Neural cell (in vitro differentiated cells): ENCODE measurements around the gene HOMEZ. TPM values are rescaled to one million over a fixed set of nuclear protein-coding genes. Genes with fewer than 3 reads are reported as not detected.

ENCODE experiments used
- H2AFZ ChIP-seq: fragments of 200-600, 300-800 bp; sonication (generic), shearing (Covaris generic); 2 replicates; pipeline ENCODE4 v1.6.0; 2014; ENCODE audit warnings: low read depth, mild to moderate bottlenecking, antibody characterized with exemption, low read length, moderate library complexity
- H3F3A ChIP-seq: fragments of 200-600 bp; shearing (Covaris generic); 2 replicates; pipeline ENCODE4 v1.6.1; 2016; ENCODE audit warnings: mild to moderate bottlenecking, moderate library complexity, mixed read lengths, antibody characterized with exemption, low read length; ENCODE audit not compliant: insufficient read depth, poor library complexity, severe bottlenecking
- H3K27ac ChIP-seq: fragments of 200-600, 300-800 bp; sonication (generic), shearing (Covaris generic); 2 replicates; pipeline ENCODE4 v1.5.1; 2014; ENCODE audit warnings: mild to moderate bottlenecking, low read length, moderate library complexity
- H3K27me3 ChIP-seq: fragments of 300-800, 200-600 bp; sonication (generic), shearing (Covaris generic); 2 replicates; pipeline ENCODE4 v1.6.0; 2014; ENCODE audit warnings: mild to moderate bottlenecking, low read depth, low read length, moderate library complexity; ENCODE audit not compliant: insufficient read depth
- H3K36me3 ChIP-seq: fragments of 300-800, 200-600 bp; sonication (generic), shearing (Covaris generic); 2 replicates; pipeline ENCODE4 v1.5.1; 2014; ENCODE audit warnings: mild to moderate bottlenecking, antibody characterized with exemption, low read length, moderate library complexity; ENCODE audit not compliant: insufficient read depth
- H3K4me2 ChIP-seq: fragments of 300-800, 200-600 bp; sonication (generic), shearing (Covaris generic); 2 replicates; pipeline ENCODE4 v1.6.0; 2014; ENCODE audit warnings: mild to moderate bottlenecking, low read length
- H3K4me3 ChIP-seq: fragments of 300-800, 200-600 bp; sonication (generic), shearing (Covaris generic); 2 replicates; pipeline ENCODE4 v1.5.1; 2014; ENCODE audit warnings: mild to moderate bottlenecking, low read length, moderate library complexity
- H3K79me2 ChIP-seq: fragments of 200-600 bp; shearing (Covaris generic); replicated peaks from 2 replicates; pipeline ENCODE4 v1.6.0; 2014; ENCODE audit warnings: mild to moderate bottlenecking, low read length, moderate library complexity; ENCODE audit not compliant: insufficient read depth
- H3K9ac ChIP-seq: fragments of 300-800, 200-600 bp; sonication (generic), shearing (Covaris generic); 2 replicates; pipeline ENCODE4 v1.6.1; 2016; ENCODE audit warnings: mild to moderate bottlenecking, low read length, mixed read lengths
- H3K9me2 ChIP-seq: fragments of 200-600 bp; shearing (Covaris generic); 2 replicates; pipeline ENCODE4 v1.6.1; 2016; ENCODE audit warnings: mild to moderate bottlenecking, low read length, mixed read lengths; ENCODE audit not compliant: insufficient read depth
- H3K9me3 ChIP-seq: fragments of 200-600, 300-800 bp; sonication (generic), shearing (Covaris generic); 2 replicates; pipeline ENCODE4 v1.6.1; 2016; ENCODE audit warnings: mild to moderate bottlenecking, mixed run types, low read length, moderate library complexity, mixed read lengths
- H4K20me1 ChIP-seq: fragments of 200-600 bp; shearing (Covaris generic); 2 replicates; pipeline ENCODE4 v1.6.1; 2016; ENCODE audit warnings: mild to moderate bottlenecking, mixed run types; ENCODE audit not compliant: insufficient read depth
- EP300 ChIP-seq: fragments of 450-650 bp; conservative IDR thresholded peaks from 2 replicates; pipeline ENCODE4 v1.6.1; 2014; ENCODE audit warnings: antibody characterized with exemption, mild to moderate bottlenecking, moderate library complexity; ENCODE audit not compliant: poor library complexity, severe bottlenecking
- EZH2 ChIP-seq: fragments of 200-600, 300-800 bp; shearing (Covaris generic), sonication (generic); IDR thresholded peaks from 2 replicates; pipeline ENCODE4 v1.6.1; 2014; ENCODE audit warnings: antibody characterized with exemption, low read length, borderline replicate concordance, mild to moderate bottlenecking; ENCODE audit not compliant: insufficient read depth, poor library complexity, severe bottlenecking
- MXI1 ChIP-seq: fragments of 450-650 bp; conservative IDR thresholded peaks from 2 replicates; pipeline ENCODE4 v1.6.1; 2014; ENCODE audit warnings: antibody characterized with exemption, mild to moderate bottlenecking; ENCODE audit not compliant: poor library complexity, severe bottlenecking
- POLR2AphosphoS5 ChIP-seq: IDR thresholded peaks from 2 replicates; pipeline ENCODE4 v1.6.1; 2012
- RAD21 ChIP-seq: fragments of 450-650 bp; conservative IDR thresholded peaks from 2 replicates; pipeline ENCODE4 v1.6.1; 2014; ENCODE audit warnings: antibody characterized with exemption, mild to moderate bottlenecking, moderate library complexity
- SMC3 ChIP-seq: fragments of 450-650 bp; conservative IDR thresholded peaks from 2 replicates; pipeline ENCODE4 v1.6.1; 2014; ENCODE audit warnings: antibody characterized with exemption, mild to moderate bottlenecking, moderate library complexity; ENCODE audit not compliant: poor library complexity
- TAF1 ChIP-seq: IDR thresholded peaks from 2 replicates; pipeline ENCODE4 v1.6.1; 2012; ENCODE audit warnings: low read depth
- polyA plus RNA-seq: library from polyadenylated mRNA; depleted of rRNA; stranded (reverse); fragments of >200 nt; gene quantifications from 2 replicates; pipeline ENCODE4 v1.2.3, GENCODE V29; 2014
- TF ChIP-seq, protein P1 (sequence below): IDR thresholded peaks from 2 replicates; pipeline ENCODE4 v1.6.1; 2012; ENCODE audit warnings: borderline replicate concordance
- TF ChIP-seq, protein P2 (sequence below): fragments of 450-650 bp; IDR thresholded peaks from 2 replicates; pipeline ENCODE4 v1.5.1; 2014; ENCODE audit warnings: antibody characterized with exemption, mild to moderate bottlenecking, moderate library complexity; ENCODE audit not compliant: poor library complexity, severe bottlenecking

Gene HOMEZ
- polyA plus RNA-seq, 1 donor from 2014 or later: 6.6 TPM

DNA sequence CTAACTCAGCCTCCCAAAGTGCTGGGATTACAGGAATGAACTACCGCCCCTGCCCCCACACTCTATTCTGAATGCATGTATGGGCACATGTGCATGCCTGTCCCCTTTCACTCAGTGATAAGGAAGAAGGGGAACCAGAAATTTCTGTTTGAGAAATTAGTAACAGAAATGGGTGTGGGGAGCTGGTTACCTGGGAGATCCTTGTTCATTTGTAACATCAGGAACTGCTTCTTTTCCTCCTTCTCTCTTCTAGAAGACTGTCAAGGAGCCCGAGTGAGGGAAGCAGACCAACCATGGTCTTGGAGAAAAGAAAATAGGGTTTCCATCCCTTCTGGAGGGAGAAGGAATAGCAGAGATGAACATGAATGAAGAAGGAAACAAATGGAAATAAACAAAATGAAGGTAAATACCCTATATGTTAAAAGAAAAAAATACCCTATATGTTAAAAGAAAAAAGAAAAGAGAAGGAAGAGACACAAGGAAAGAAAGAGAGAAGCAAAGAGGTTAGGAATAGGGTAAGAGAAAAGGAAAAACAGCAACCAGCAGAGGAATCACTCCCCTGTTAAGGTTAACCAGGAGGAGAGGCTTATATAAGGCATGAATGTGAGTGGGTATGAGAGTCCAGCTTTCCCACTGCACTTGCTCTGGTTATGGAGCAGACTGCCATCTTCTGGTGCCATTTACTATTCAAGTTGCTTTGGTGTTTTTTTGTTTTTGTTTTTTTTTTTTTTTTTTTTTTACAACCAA is 13.5 kb upstream of the HOMEZ start:
- peak overlapping the region; percentile 100 for H3K4me2 ChIP-seq
- peaks cover 13% of the 10 kb centered on the region for H3F3A ChIP-seq
- no peak for TF ChIP-seq EP300
- no peak for TF ChIP-seq EZH2
- TF ChIP-seq, protein P1, sequence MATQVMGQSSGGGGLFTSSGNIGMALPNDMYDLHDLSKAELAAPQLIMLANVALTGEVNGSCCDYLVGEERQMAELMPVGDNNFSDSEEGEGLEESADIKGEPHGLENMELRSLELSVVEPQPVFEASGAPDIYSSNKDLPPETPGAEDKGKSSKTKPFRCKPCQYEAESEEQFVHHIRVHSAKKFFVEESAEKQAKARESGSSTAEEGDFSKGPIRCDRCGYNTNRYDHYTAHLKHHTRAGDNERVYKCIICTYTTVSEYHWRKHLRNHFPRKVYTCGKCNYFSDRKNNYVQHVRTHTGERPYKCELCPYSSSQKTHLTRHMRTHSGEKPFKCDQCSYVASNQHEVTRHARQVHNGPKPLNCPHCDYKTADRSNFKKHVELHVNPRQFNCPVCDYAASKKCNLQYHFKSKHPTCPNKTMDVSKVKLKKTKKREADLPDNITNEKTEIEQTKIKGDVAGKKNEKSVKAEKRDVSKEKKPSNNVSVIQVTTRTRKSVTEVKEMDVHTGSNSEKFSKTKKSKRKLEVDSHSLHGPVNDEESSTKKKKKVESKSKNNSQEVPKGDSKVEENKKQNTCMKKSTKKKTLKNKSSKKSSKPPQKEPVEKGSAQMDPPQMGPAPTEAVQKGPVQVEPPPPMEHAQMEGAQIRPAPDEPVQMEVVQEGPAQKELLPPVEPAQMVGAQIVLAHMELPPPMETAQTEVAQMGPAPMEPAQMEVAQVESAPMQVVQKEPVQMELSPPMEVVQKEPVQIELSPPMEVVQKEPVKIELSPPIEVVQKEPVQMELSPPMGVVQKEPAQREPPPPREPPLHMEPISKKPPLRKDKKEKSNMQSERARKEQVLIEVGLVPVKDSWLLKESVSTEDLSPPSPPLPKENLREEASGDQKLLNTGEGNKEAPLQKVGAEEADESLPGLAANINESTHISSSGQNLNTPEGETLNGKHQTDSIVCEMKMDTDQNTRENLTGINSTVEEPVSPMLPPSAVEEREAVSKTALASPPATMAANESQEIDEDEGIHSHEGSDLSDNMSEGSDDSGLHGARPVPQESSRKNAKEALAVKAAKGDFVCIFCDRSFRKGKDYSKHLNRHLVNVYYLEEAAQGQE: no peak
- no peak for TF ChIP-seq TAF1
- peak; percentile 73 for TF ChIP-seq RAD21
- no peak for TF ChIP-seq MXI1
- TF ChIP-seq POLR2AphosphoS5: no peak
- TF ChIP-seq SMC3: peak; percentile 74
- TF ChIP-seq, protein P2, sequence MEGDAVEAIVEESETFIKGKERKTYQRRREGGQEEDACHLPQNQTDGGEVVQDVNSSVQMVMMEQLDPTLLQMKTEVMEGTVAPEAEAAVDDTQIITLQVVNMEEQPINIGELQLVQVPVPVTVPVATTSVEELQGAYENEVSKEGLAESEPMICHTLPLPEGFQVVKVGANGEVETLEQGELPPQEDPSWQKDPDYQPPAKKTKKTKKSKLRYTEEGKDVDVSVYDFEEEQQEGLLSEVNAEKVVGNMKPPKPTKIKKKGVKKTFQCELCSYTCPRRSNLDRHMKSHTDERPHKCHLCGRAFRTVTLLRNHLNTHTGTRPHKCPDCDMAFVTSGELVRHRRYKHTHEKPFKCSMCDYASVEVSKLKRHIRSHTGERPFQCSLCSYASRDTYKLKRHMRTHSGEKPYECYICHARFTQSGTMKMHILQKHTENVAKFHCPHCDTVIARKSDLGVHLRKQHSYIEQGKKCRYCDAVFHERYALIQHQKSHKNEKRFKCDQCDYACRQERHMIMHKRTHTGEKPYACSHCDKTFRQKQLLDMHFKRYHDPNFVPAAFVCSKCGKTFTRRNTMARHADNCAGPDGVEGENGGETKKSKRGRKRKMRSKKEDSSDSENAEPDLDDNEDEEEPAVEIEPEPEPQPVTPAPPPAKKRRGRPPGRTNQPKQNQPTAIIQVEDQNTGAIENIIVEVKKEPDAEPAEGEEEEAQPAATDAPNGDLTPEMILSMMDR: peak; percentile 72
- peaks cover 5% of the 10 kb centered on the region for H3K79me2 ChIP-seq
- H3K9ac ChIP-seq: peak overlapping the region; percentile 96
- no peaks in the 10 kb centered on the region for H3K27me3 ChIP-seq
- H3K36me3 ChIP-seq: no peaks in the 10 kb centered on the region
- peak overlapping the region; percentile 96 for H3K4me3 ChIP-seq
- H3K9me3 ChIP-seq: no peaks in the 10 kb centered on the region
- H3K27ac ChIP-seq: peak overlapping the region; percentile 99
- H3K9me2 ChIP-seq: no peaks in the 10 kb centered on the region
- no peak overlapping the region for H2AFZ ChIP-seq
- no peaks in the 10 kb centered on the region for H4K20me1 ChIP-seq

DNA sequence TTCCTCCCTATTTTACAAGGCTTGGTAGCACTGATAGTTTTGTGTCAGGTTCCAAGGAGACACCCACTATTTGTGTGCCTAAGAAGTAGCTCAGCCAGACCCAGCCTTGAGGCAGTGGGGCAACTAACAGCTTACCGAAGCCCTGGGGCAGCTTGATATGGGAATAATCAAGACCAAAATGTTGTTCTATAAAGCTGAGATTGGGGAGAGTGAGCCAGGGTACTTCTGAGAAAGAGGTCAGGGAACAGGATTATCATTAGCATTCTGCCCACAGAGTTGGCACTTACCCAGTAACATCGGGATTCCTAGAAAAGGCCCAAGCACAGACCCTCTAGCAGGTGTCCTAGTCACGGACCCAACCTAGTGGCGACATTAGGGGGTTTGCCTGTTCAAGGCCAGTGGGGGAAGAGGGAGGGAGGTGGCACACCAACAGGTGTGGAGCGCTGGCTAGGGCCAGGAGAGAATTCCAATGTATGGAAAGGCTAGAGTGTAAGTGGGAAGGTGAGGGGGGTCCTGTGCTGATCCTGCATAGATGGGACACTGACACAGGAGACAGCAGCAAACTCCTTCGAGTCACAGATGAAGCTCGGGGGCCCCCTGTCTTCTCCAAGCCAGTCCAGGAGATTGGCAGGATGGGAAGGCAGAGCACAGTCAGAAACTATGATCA is 11.8 kb upstream of the HOMEZ start:
- no peak overlapping the region for H3K4me3 ChIP-seq
- no peak overlapping the region for H3K9ac ChIP-seq

More for the DNA sequence above, 11.8 kb upstream of the HOMEZ start:
- no peaks in the 10 kb centered on the region for H3K36me3 ChIP-seq
- H3K9me2 ChIP-seq: no peaks in the 10 kb centered on the region
- peaks cover 8% of the 10 kb centered on the region for H3F3A ChIP-seq
- H3K4me2 ChIP-seq: no peak overlapping the region
- H3K27me3 ChIP-seq: no peaks in the 10 kb centered on the region
- no peaks in the 10 kb centered on the region for H3K9me3 ChIP-seq
- H4K20me1 ChIP-seq: no peaks in the 10 kb centered on the region
- peaks cover 5% of the 10 kb centered on the region for H3K79me2 ChIP-seq
- no peak overlapping the region for H2AFZ ChIP-seq
- TF ChIP-seq EZH2 (no peak), SMC3 (no peak)
- H3K27ac ChIP-seq: no peak overlapping the region
